ENCODE results near the gene CDH13. TPM values are rescaled to one million over a fixed set of nuclear protein-coding genes. Genes with fewer than 3 reads are reported as not detected.

Gene CDH13
- total and polyA plus RNA-seq, 9 of the 15 experiments (the other 6 are each of a cell fraction or from before 2014, with no cell fraction given): 0.03 TPM; not detected in 8

- CTCF ChIA-PET (ENCODE audit: low intra/inter-chr PET ratio): no interaction called here
- peak in 3 of 4 experiments; percentile 13 to 24 (median 17) for DNase-seq (ENCODE audit: extremely low read depth in 1 of 4, low spot score in 3 of 4)
Observed at GRCh38 chr16:83606486-83607030, 979.8 kb downstream of the CDH13 start.

More at GRCh38 chr16:83606486-83607030, 979.8 kb downstream of the CDH13 start:
- Histone ChIP-seq H3K36me3 (ENCODE audit: control insufficient read depth, insufficient read depth, low read length) (no peaks in the 10 kb centered on the region), H3K9me3 (replicated peaks; ENCODE audit: control insufficient read depth, insufficient read depth, low read depth, low read length) (no peaks in the 10 kb centered on the region), H3K27ac (ENCODE audit: extremely low read depth, low read depth, low read length) (no peak overlapping the region), H3K27me3 (ENCODE audit: control insufficient read depth in 2 of 2, insufficient read depth in 2 of 2, low read length in 2 of 2) (0 out of 5 replicates have a peak, but pooled peaks cover 0 to under 1% of the 10 kb centered on the region in 2 experiments), H3K4me3 (no peak overlapping the region), H3K4me2 (ENCODE audit: insufficient read depth, low read length) (no peak overlapping the region), H3K9ac (ENCODE audit: insufficient read depth in 1 of 2, low read depth in 2 of 2, low read length in 2 of 2) (no peak overlapping the region), H2AFZ (ENCODE audit: low read depth, low read length) (no peak overlapping the region), H3K9me1 (ENCODE audit: control insufficient read depth, insufficient read depth, low read length) (no peaks in the 10 kb centered on the region), H3K79me2 (ENCODE audit: control insufficient read depth, insufficient read depth, low read length) (no peaks in the 10 kb centered on the region), H3K4me1 (replicated peaks in 1 of 2; ENCODE audit: control insufficient read depth in 2 of 2, insufficient read depth in 2 of 2, low read length in 2 of 2) (no peaks in the 10 kb centered on the region), H4K20me1 (replicated peaks; ENCODE audit: control insufficient read depth, insufficient read depth, low read length) (no peaks in the 10 kb centered on the region)
- WGBS (ENCODE audit: insufficient coverage, low coverage, missing lambda C conversion rate): 2% methylated on average over 7 of the region's 7 CpGs
- intact Hi-C loops (cut with micrococcal nuclease): no loop called here
- no TSS peak for BruUV-seq (replicated peaks)
- in situ Hi-C loops (cut with MboI): no loop called here
- peak; percentile 85 for ATAC-seq
- FAIRE-seq: peak; percentile 69
- no peak for TF ChIP-seq ZBTB7A (IDR thresholded peaks at IDR 0.05; ENCODE audit: borderline replicate concordance, control insufficient read depth, low read depth, low read length)
- peak in 2 of 3 experiments; percentile 4 to 37; a peak in 1 of 6 replicates for TF ChIP-seq CTCF (IDR thresholded peaks at IDR 0.05 in 2 of 3, conservative IDR thresholded peaks at IDR 0.05 in 1 of 3; ENCODE audit: insufficient read depth in 2 of 3, low read depth in 1 of 3, low read length in 3 of 3)
- POLR2A ChIA-PET: interaction anchor here (0.6 to 0.9 kb wide), 2 partner anchors 10 to 259 kb away, joined by 3 read pairs; no protein-coding TSS in a partner anchor

Measured in K562 (cell line).